ENCODE data around the gene TAF9. TPM values are rescaled to one million over a fixed set of nuclear protein-coding genes. Genes with fewer than 3 reads are reported as not detected.
"Not testable (repeated sequence)": the region's sequence is repeated elsewhere in the genome, so short reads cannot be mapped to it uniquely, and the experiment has no call there.

TAF9 gene
- total RNA-seq, 4 donors from 2014 or later, result 32.1 to 79.4 (median 45.5) TPM

DNA sequence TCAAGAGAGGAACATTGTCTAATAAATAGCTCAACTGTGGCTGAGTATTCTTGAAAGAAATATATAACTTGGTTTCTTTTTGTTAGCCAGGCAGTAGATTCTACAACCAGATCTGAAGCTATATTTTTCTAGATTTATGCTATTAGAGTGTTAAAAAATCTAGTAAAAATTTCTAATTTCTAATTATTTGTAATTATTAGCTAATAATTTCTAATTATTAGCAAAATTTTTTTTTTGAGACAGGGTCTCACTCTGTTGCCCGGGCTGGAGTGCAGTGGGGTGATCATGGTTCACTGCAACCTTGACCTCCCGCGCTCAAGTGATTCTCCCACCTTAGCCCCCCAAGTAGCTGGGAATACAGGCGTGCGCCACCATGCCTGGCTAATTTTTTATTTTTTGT lies 3.1 kb upstream of the TAF9 start:
- H3K4me3 ChIP-seq, result no peak overlapping the region
- in situ Hi-C loops (cut with MboI; ENCODE audit: low pct_ligation_motif_present in 1 of 4, low pct_unique_long_range_greater_than_20kb in 1 of 4, low sequenced_read_pairs in 3 of 4), result no loop called here
- no peaks in the 10 kb centered on the region for H3K9me3 ChIP-seq
- DNase-seq, result no peak
- H3K27ac ChIP-seq, result no peak overlapping the region
- peaks cover 17 to 35% (median 26%) of the 10 kb centered on the region in 4 donors for H3K4me1 ChIP-seq
- peaks cover 0 to 16% (median 2%) of the 10 kb centered on the region in 4 donors for H3K36me3 ChIP-seq
- H3K27me3 ChIP-seq, result no peaks in the 10 kb centered on the region
- TF ChIP-seq POLR2AphosphoS5 (IDR thresholded peaks at IDR 0.05) (no peak), POLR2A (IDR thresholded peaks at IDR 0.05) (no peak), EP300 (IDR thresholded peaks at IDR 0.05; ENCODE audit: low read depth) (no peak)
- TF ChIP-seq, protein P1, sequence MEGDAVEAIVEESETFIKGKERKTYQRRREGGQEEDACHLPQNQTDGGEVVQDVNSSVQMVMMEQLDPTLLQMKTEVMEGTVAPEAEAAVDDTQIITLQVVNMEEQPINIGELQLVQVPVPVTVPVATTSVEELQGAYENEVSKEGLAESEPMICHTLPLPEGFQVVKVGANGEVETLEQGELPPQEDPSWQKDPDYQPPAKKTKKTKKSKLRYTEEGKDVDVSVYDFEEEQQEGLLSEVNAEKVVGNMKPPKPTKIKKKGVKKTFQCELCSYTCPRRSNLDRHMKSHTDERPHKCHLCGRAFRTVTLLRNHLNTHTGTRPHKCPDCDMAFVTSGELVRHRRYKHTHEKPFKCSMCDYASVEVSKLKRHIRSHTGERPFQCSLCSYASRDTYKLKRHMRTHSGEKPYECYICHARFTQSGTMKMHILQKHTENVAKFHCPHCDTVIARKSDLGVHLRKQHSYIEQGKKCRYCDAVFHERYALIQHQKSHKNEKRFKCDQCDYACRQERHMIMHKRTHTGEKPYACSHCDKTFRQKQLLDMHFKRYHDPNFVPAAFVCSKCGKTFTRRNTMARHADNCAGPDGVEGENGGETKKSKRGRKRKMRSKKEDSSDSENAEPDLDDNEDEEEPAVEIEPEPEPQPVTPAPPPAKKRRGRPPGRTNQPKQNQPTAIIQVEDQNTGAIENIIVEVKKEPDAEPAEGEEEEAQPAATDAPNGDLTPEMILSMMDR (IDR thresholded peaks at IDR 0.05), result no peak
- WGBS, 2 donors (ENCODE audit: low coverage in 1 of 2), result 97 to 100% methylated on average over 2 to 5 of the region's 5 CpGs
- intact Hi-C loops (cut with DNase I; ENCODE audit: low total_unique reads), result no loop called here

DNA sequence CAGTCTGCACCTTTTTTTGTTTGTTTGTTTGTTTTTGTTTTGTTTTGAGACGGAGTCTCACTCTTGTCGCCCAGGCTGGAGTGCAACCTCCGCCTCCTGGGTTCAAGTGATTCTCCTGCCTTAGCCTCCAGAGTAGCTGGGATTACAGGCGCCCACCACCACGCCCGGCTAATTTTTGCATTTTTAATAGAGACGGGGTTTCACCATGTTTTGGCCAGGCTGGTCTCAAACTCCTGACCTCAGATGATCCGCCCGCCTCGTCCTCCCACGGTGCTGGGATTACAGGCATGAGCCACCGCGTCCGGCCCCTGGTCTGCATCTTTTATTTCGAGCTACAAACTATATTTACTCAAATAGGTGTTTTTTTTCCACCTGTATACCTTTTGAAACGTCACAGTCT lies 1.0 kb upstream of the TAF9 start:
- H3K36me3 ChIP-seq; in situ Hi-C loops (cut with MboI; ENCODE audit: low pct_ligation_motif_present in 1 of 4, low pct_unique_long_range_greater_than_20kb in 1 of 4, low sequenced_read_pairs in 3 of 4); H3K27me3 ChIP-seq; H3K9me3 ChIP-seq; intact Hi-C loops (cut with DNase I; ENCODE audit: low total_unique reads): not testable (repeated sequence)
- Histone ChIP-seq H3K27ac (peak overlapping the region; percentile 91 to 98 (median 94)), H3K4me1 (peaks cover 17 to 37% (median 27%) of the 10 kb centered on the region in 4 donors), H3K4me3 (peak overlapping the region; percentile 71 to 88 (median 82))
- WGBS, 2 donors (ENCODE audit: low coverage in 1 of 2), result 0 to 1% methylated on average over 7 to 16 of the region's 16 CpGs
- peak; percentile 11 for DNase-seq

DNA sequence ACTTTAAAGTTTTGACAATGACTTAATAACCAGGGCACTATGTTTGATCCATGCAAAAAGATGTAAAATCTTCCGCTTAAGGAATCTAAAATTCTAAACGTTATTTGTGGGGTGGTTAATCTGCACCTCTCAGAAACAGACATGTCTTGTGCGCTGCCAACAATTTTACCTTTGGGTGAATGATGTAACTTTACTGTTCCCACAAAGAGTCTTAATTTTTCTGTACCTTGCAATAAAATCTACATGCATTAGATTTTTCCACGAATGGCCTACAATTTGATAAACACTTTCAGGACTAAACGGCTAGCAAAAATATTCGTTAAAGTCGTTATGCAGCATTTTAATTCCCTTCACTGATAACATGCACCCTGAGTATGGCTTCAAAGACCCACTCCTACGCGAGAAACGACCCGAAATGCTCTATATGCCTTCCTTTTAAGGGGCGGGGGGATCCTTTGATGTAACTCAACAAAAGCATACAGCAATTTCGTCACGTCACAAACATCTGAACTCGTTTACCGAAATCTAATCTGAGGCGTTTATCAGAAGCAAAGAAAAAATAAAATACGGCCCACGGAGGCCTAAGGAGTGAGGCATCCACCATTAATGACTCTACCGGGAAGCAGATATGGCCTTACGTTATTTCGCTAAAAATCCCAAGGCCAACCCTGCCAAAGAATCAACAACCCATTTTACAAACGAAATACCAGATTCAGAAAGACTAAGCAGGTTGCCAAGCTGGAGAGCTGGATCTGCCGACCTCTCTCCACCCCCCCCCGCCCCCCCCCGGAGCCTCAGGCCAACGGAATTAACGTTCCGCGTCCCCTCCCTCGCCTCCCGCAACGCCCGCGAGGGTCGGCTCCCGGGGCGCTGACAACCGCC lies 621 bp downstream of the TAF9 start:
- Histone ChIP-seq H3K9me3 (no peaks in the 10 kb centered on the region), H3K4me3 (peak overlapping the region; percentile 71 to 88 (median 82)), H3K27me3 (no peaks in the 10 kb centered on the region), H3K4me1 (peaks cover 17 to 37% (median 27%) of the 10 kb centered on the region in 4 donors), H3K36me3 (no peaks in the 10 kb centered on the region), H3K27ac (peak overlapping the region; percentile 91 to 98 (median 94))
- in situ Hi-C loops (cut with MboI; ENCODE audit: low pct_ligation_motif_present in 1 of 4, low pct_unique_long_range_greater_than_20kb in 1 of 4, low sequenced_read_pairs in 3 of 4), result no loop called here
- intact Hi-C loops (cut with DNase I; ENCODE audit: low total_unique reads), result no loop called here
- WGBS, 2 donors (ENCODE audit: low coverage in 1 of 2), result 0 to 1% methylated on average over 22 to 39 of the region's 39 CpGs
- TF ChIP-seq POLR2AphosphoS5 (IDR thresholded peaks at IDR 0.05) (no peak), EP300 (IDR thresholded peaks at IDR 0.05; ENCODE audit: low read depth) (no peak)
- TF ChIP-seq, protein P1 (IDR thresholded peaks at IDR 0.05), result no peak
- no peak for DNase-seq

DNA sequence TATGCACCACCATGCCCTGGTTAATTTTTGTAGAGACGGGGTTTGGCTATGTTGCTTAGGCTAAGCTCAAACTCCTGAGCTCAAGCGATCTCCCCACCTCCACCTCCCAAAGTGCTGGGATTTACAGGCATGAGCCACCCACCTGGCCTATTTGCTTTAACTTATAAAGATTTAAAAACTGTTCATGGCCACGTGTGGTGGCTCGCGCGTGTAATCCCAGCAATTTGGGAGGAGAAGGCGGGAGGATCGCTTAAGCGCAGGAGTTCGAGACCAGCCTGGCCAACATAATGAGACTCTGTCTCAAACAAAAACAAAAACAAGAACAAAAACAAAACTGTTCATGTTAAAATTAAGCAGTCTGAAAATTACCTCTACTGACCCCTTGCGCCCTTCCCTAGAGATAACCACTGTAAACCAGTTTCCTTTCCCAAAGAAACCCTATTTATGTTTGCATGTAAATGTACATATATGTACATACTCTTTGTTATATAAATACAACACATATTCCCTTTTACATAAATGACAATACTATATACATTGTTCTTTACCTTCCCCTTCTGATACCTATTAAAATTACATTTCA lies 1.5 kb downstream of the TAF9 start:
- H3K4me1 ChIP-seq, result peaks cover 17 to 36% (median 26%) of the 10 kb centered on the region in 4 donors
- TF ChIP-seq POLR2AphosphoS5 (IDR thresholded peaks at IDR 0.05), result no peak
- no peak for TF ChIP-seq POLR2A (IDR thresholded peaks at IDR 0.05)
- no peak for TF ChIP-seq EP300 (IDR thresholded peaks at IDR 0.05; ENCODE audit: low read depth)
- TF ChIP-seq, protein P1 (IDR thresholded peaks at IDR 0.05), result no peak
- H3K27ac ChIP-seq, result peak overlapping the region in 2 of 4 donors; percentile 91 to 98
- DNase-seq, result no peak
- peak overlapping the region in 1 of 4 donors; percentile 78 for H3K4me3 ChIP-seq
- intact Hi-C loops (cut with DNase I; ENCODE audit: low total_unique reads), result no loop called here
- in situ Hi-C loops (cut with MboI; ENCODE audit: low pct_ligation_motif_present in 1 of 4, low pct_unique_long_range_greater_than_20kb in 1 of 4, low sequenced_read_pairs in 3 of 4), result no loop called here
- 90 to 98% methylated on average over 7 to 11 of the region's 11 CpGs for WGBS, 2 donors (ENCODE audit: low coverage in 1 of 2)
- no peaks in the 10 kb centered on the region for H3K9me3 ChIP-seq
- H3K36me3 ChIP-seq, result peaks cover 0 to 6% (median 0%) of the 10 kb centered on the region in 4 donors
- H3K27me3 ChIP-seq, result no peaks in the 10 kb centered on the region

Measured in transverse colon (tissue), 4 donors.